Activated naive CD4-positive, alpha-beta T cell treated with anti-CD3 and anti-CD28 coated beads, Interleukin-2, amount 10 ng/mL, durations not matched to agents 7 days and 5 days (primary cell): ENCODE results near the gene SERP1.
"Not testable (repeated sequence)": the region's sequence is repeated elsewhere in the genome, so short reads cannot be mapped to it uniquely, and the experiment has no call there.

Source experiments
- CTCF ChIA-PET: fragments of 350-600 bp; sonication (Branson Sonifier 250); formaldehyde crosslinking; loops from one replicate; lab custom pipeline; 2021; ENCODE audit warnings: antibody characterized with exemption; lab: Charles Lee
- DNase-seq: peaks from one replicate; pipeline ENCODE4 v3.0.0-alpha.2; 2020
- H3K27ac Mint-ChIP-seq: one replicate; pipeline ENCODE4 v1.8.0; 2021; ENCODE audit warnings: mild to moderate bottlenecking, moderate library complexity, mixed read lengths
- H3K27me3 Mint-ChIP-seq: one replicate; pipeline ENCODE4 v1.8.0; 2021; ENCODE audit warnings: mild to moderate bottlenecking, mixed read lengths
- H3K36me3 Mint-ChIP-seq: one replicate; pipeline ENCODE4 v1.8.0; 2021; ENCODE audit warnings: mixed read lengths
- H3K4me1 Mint-ChIP-seq: one replicate; pipeline ENCODE4 v1.8.0; 2021; ENCODE audit warnings: mixed read lengths
- H3K4me3 Mint-ChIP-seq: one replicate; pipeline ENCODE4 v1.8.0; 2021; ENCODE audit warnings: mild to moderate bottlenecking, moderate library complexity, mixed read lengths
- H3K9me3 Mint-ChIP-seq: one replicate; pipeline ENCODE4 v1.8.0; 2021; ENCODE audit warnings: mixed read lengths

Gene SERP1

GRCh38 chr3:150521463-150521862 lies 24.8 kb downstream of the SERP1 start:
- peaks cover 2% of the 10 kb centered on the region for H3K9me3 Mint-ChIP-seq
- no peak for DNase-seq
- no peaks in the 10 kb centered on the region for H3K36me3 Mint-ChIP-seq
- CTCF ChIA-PET, result no interaction called here
- H3K27me3 Mint-ChIP-seq, result peaks cover 14% of the 10 kb centered on the region
- H3K4me1 Mint-ChIP-seq, result no peaks in the 10 kb centered on the region
- no peak overlapping the region for H3K27ac Mint-ChIP-seq
- H3K4me3 Mint-ChIP-seq, result no peak overlapping the region

DNA sequence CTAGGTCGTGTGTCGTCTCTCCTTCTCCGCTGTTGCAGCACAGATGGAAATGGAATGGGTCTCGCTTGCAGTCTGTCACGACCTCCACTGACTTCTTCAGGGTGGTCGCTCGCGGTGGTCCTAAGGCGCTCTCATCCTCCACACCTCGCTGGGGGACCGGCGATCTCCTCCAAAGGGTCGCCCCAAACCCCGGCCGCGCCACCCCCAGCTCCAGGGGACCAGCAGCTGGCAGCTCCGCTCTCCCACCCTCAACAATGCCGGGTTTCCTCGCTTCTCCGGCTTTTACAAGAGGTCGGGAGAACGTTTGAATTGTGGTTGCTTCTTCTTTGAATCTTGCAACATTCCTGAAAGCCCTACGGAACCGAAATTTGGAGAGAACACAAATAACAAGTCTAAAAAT lies 25.9 kb downstream of the SERP1 start:
- DNase-seq, result no peak
- CTCF ChIA-PET, result no interaction called here
- no peaks in the 10 kb centered on the region for H3K36me3 Mint-ChIP-seq
- peaks cover 2% of the 10 kb centered on the region for H3K9me3 Mint-ChIP-seq
- H3K27me3 Mint-ChIP-seq, result peaks cover 14% of the 10 kb centered on the region
- H3K4me3 Mint-ChIP-seq, result no peak overlapping the region
- H3K4me1 Mint-ChIP-seq, result no peaks in the 10 kb centered on the region
- H3K27ac Mint-ChIP-seq, result no peak overlapping the region

DNA sequence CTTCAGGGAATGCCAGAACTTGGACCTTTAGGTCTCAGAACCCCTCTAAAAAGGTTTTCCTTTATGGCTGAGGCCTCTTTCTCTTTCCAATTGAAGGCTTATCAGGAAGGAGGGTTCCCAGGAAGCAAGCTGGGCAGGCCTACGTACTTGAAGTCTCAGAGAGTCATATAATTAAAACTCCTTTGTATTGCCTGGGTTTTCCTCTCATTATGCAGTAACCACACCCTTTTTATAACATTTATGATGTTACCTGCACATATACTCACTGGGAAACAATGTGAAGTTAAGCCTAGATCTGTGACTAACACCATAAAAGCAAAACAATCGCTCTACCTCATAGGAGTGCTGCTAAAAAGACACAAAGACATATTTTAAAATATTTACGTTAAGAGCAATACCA lies 27.3 kb downstream of the SERP1 start:
- Mint-ChIP-seq H3K9me3 (peaks cover 2% of the 10 kb centered on the region), H3K4me3 (no peak overlapping the region), H3K27me3 (peaks cover 14% of the 10 kb centered on the region), H3K36me3 (no peaks in the 10 kb centered on the region), H3K27ac (no peak overlapping the region), H3K4me1 (no peaks in the 10 kb centered on the region)
- CTCF ChIA-PET, result no interaction called here
- DNase-seq, result no peak

- Mint-ChIP-seq H3K27me3 (peaks cover 3% of the 10 kb centered on the region), H3K4me3 (no peak overlapping the region), H3K27ac (no peak overlapping the region), H3K36me3 (no peaks in the 10 kb centered on the region), H3K9me3 (peaks cover 2% of the 10 kb centered on the region), H3K4me1 (no peaks in the 10 kb centered on the region)
- CTCF ChIA-PET, result no interaction called here
- no peak for DNase-seq
Measured at GRCh38 chr3:150515210-150515609, 31.1 kb downstream of the SERP1 start.

DNA sequence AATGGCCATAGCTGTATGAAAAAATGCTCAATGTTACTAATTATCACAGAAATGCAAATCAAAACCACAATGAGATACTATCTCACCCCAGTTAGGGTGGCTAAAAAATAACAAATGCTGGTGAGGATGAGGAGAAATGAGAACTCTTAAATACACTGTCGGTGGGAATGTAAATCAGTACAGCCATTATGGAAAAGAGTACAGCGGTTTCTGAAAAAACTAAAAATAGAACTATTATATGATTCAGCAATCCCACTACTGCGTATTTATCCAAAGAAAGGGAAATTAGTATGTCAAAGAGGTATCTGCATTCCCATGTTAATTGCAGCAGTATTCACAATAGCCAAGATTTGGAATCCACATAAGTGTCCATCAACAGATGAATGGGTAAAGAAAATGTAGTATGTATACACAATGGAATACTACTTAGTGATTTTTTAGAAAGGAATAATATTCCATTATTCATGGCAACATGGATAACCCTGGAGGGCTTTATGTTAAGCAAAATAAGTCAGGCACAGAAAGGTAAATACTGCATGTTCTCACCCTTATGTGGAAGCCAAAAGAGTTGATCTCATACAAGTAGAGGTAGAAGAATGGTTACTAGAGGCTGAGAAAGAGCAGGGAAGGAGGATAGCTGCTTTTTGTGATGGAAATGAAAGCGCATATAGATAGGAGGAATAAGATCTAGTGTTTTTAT lies 35.0 kb downstream of the SERP1 start:
- no peak overlapping the region for H3K27ac Mint-ChIP-seq
- H3K9me3 Mint-ChIP-seq, result no peaks in the 10 kb centered on the region
- CTCF ChIA-PET, result no interaction called here
- DNase-seq, result no peak
- H3K4me1 Mint-ChIP-seq, result no peaks in the 10 kb centered on the region
- H3K4me3 Mint-ChIP-seq, result no peak overlapping the region
- no peaks in the 10 kb centered on the region for H3K27me3 Mint-ChIP-seq
- H3K36me3 Mint-ChIP-seq, result no peaks in the 10 kb centered on the region

- CTCF ChIA-PET, result no interaction called here
- H3K36me3 Mint-ChIP-seq, result no peaks in the 10 kb centered on the region
- no peaks in the 10 kb centered on the region for H3K27me3 Mint-ChIP-seq
- no peak overlapping the region for H3K4me3 Mint-ChIP-seq
- DNase-seq, result no peak
- H3K4me1 Mint-ChIP-seq, result no peaks in the 10 kb centered on the region
- H3K27ac Mint-ChIP-seq, result no peak overlapping the region
- no peaks in the 10 kb centered on the region for H3K9me3 Mint-ChIP-seq
Measured at GRCh38 chr3:150509780-150510179, 36.5 kb downstream of the SERP1 start.

DNA sequence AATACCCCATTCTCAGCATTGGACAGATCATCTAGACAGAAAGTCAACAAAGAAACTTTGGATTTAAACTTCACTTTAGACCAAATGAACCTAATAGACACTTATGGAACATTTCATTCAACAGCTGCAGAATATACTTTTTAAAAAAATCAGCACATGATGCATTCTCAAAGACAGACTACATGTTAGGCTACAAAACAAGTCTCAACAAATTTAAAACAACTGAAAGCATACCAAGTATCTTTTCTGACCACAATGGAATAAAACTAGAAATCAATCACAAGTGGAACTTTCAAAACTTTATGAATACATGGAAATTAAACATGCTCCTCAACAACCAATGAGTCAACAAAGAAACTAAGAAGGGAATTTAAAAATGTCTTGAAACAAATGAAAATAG lies 37.9 kb downstream of the SERP1 start:
- Mint-ChIP-seq H3K4me1 (no peaks in the 10 kb centered on the region), H3K36me3 (no peaks in the 10 kb centered on the region), H3K4me3 (no peak overlapping the region), H3K27ac (no peak overlapping the region), H3K9me3 (no peaks in the 10 kb centered on the region), H3K27me3 (peaks cover 9% of the 10 kb centered on the region)
- no peak for DNase-seq
- CTCF ChIA-PET, result no interaction called here

DNA sequence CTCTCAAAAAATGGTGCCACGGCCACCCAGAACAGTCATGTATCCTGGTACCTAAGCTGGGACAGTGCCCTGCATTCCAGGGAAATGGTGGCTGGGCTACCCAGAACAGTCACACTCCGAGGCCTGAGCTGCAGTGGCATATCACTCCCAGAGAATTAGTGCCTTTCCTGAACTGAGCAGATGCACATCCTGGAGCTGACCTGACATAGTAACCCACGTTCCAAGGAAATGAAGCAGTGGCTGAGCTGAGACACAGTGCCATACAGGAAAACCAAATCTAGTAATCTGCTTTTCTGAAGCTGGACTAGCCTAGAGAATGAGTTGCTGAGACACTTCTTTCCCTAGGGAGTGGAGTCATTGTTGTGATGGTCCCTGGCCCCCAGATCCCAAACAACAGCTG lies 41.8 kb downstream of the SERP1 start:
- H3K27ac Mint-ChIP-seq, result no peak overlapping the region
- H3K4me3 Mint-ChIP-seq, result no peak overlapping the region
- peaks cover 20% of the 10 kb centered on the region for H3K27me3 Mint-ChIP-seq
- peaks cover 6% of the 10 kb centered on the region for H3K9me3 Mint-ChIP-seq
- CTCF ChIA-PET, result no interaction called here
- peaks cover 4% of the 10 kb centered on the region for H3K36me3 Mint-ChIP-seq
- DNase-seq, result no peak
- H3K4me1 Mint-ChIP-seq, result no peaks in the 10 kb centered on the region

- DNase-seq, result no peak
- Mint-ChIP-seq H3K27ac (no peak overlapping the region), H3K9me3 (peaks cover 8% of the 10 kb centered on the region), H3K27me3 (peaks cover 20% of the 10 kb centered on the region), H3K4me1 (no peaks in the 10 kb centered on the region), H3K4me3 (no peak overlapping the region), H3K36me3 (peaks cover 4% of the 10 kb centered on the region)
- CTCF ChIA-PET, result interaction anchor here (0.9 kb wide), 1 partner anchor 8 kb away, joined by 4 read pairs; no protein-coding TSS in a partner anchor
Measured at GRCh38 chr3:150503402-150504099, 42.7 kb downstream of the SERP1 start.

DNA sequence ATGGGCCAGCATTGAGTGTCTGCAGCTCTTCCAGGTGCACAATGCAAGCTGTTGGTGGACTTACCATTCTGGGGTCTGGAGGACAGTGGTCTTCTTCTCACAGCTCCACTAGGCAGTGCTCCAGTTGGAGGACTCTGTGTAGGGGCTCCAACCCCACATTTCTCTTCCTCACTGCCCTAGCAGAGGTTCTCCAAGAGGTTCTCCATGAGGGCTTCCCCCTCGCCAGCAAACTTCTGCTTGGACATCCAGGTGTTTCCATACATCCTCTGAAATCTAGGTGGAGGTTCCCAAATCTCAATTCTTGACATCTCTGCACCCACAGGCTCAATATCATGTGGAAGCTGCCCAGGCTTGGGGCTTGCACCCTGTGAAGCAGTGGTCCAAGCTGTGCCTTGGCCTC lies 45.3 kb downstream of the SERP1 start:
- H3K9me3 Mint-ChIP-seq, H3K4me3 Mint-ChIP-seq, H3K27ac Mint-ChIP-seq, DNase-seq, CTCF ChIA-PET, H3K4me1 Mint-ChIP-seq, H3K36me3 Mint-ChIP-seq: not testable (repeated sequence)
- peaks cover 21% of the 10 kb centered on the region for H3K27me3 Mint-ChIP-seq

- Mint-ChIP-seq H3K27ac (no peak overlapping the region), H3K27me3 (peaks cover 21% of the 10 kb centered on the region), H3K4me1 (no peaks in the 10 kb centered on the region), H3K36me3 (peaks cover 4% of the 10 kb centered on the region), H3K4me3 (no peak overlapping the region), H3K9me3 (peaks cover 8% of the 10 kb centered on the region)
- CTCF ChIA-PET, result interaction anchor here (1.1 kb wide), 1 partner anchor 72 kb away, joined by 3 read pairs; no protein-coding TSS in a partner anchor
- DNase-seq, result no peak
Measured at GRCh38 chr3:150497956-150498355, 48.3 kb downstream of the SERP1 start.

DNA sequence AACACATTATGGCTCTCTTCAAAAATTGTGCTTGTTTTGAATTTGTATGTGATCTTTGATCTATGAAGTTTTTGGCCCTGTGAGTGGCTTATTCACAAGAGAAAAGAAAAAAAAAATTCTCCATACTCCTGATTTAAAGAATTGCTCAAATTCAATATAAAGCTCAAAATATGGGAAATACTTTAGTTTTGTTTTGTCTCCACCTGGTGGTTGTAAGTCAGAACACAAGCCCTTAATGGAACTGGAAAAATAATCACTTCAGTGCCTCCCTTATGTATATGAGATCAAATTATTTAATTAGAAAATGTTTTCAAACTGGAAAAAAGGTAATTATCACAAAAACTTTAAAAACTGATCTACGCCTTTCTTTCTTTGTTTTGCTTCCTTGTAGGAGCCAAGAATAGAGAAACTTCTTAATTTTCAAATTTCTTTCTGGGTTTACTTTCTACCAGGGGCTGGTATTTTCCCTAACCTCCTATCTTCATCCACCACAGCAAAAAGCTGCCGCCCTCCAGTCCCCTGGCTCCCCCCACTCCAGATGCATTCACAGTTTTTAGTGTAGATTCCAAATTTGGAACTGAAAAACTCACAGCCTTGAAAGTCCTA lies 50.6 kb downstream of the SERP1 start:
- Mint-ChIP-seq H3K27ac (no peak overlapping the region), H3K9me3 (peaks cover 2% of the 10 kb centered on the region), H3K4me1 (no peaks in the 10 kb centered on the region), H3K4me3 (no peak overlapping the region), H3K27me3 (peaks cover 11% of the 10 kb centered on the region), H3K36me3 (no peaks in the 10 kb centered on the region)
- CTCF ChIA-PET, result interaction anchor here (0.7 to 2.9 kb wide), 16 partner anchors 8 to 277 kb away, joined by 3 to 15 read pairs (median 4); no protein-coding TSS in a partner anchor
- DNase-seq, result no peak

DNA sequence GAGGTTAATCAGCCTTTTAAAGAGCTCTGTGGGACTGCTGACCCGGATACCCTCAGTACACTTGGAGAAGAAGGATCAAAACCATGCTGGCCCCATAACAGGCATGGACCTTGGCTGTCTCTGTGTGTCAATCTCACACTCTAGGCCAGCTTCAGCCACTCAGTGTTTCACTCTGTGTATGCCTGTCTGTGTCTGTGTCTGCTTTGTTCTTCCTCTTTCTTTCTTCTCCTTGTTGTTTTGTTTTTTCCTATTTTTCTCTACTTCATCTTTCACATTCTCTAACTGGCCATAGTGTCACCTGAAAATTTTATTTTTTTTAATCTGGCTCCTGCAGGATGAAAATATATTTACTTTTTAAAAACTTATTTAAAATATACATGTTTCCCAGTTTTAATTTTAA lies 51.1 kb downstream of the SERP1 start:
- Mint-ChIP-seq H3K4me3 (no peak overlapping the region), H3K9me3 (peaks cover 2% of the 10 kb centered on the region)

GRCh38 chr3:150494411-150494977 lies 51.8 kb downstream of the SERP1 start:
- H3K4me1 Mint-ChIP-seq, result no peaks in the 10 kb centered on the region
- no peak overlapping the region for H3K27ac Mint-ChIP-seq
- CTCF ChIA-PET, result interaction anchor here (0.9 to 2.9 kb wide), 11 partner anchors 9 to 272 kb away, joined by 3 to 15 read pairs (median 5); no protein-coding TSS in a partner anchor
- H3K9me3 Mint-ChIP-seq, result peaks cover 2% of the 10 kb centered on the region
- H3K36me3 Mint-ChIP-seq, result no peaks in the 10 kb centered on the region
- DNase-seq, result no peak
- H3K4me3 Mint-ChIP-seq, result no peak overlapping the region
- H3K27me3 Mint-ChIP-seq, result peaks cover 14% of the 10 kb centered on the region

More for the DNA sequence above, 51.1 kb downstream of the SERP1 start:
- Mint-ChIP-seq H3K27me3 (peaks cover 14% of the 10 kb centered on the region), H3K36me3 (no peaks in the 10 kb centered on the region), H3K4me1 (no peaks in the 10 kb centered on the region), H3K27ac (peak overlapping the region; percentile 80)
- no peak for DNase-seq
- CTCF ChIA-PET, result interaction anchor here (0.7 to 2.9 kb wide), 17 partner anchors 8 to 276 kb away, joined by 3 to 15 read pairs (median 4); no protein-coding TSS in a partner anchor
